ENCODE results near the gene ANKLE1. TPM values are rescaled to one million over a fixed set of nuclear protein-coding genes. Genes with fewer than 3 reads are reported as not detected.
"Not testable (repeated sequence)": the region's sequence is repeated elsewhere in the genome, so short reads cannot be mapped to it uniquely, and the experiment has no call there.

The ANKLE1 gene
- total RNA-seq, 1 experiment from 2014 or later: 16.5 TPM

DNA sequence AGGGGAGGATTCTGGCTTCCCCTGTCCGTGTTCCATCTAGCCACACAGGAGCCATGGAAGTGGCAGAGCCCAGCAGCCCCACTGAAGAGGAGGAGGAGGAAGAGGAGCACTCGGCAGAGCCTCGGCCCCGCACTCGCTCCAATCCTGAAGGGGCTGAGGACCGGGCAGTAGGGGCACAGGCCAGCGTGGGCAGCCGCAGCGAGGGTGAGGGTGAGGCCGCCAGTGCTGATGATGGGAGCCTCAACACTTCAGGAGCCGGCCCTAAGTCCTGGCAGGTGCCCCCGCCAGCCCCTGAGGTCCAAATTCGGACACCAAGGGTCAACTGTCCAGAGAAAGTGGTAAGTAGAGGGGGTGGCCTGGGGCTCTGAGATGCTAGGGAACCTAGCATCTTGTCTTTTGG is 12.9 kb upstream of the ANKLE1 start:
- H3K4me2 ChIP-seq (ENCODE audit: insufficient read depth, insufficient read length, low read length): no peak overlapping the region
- H3K9ac ChIP-seq (ENCODE audit: extremely low read depth, insufficient read length, low read length): no peak overlapping the region
- no CpG with 5 or more reads among the region's 13 CpGs for WGBS (ENCODE audit: extremely low coverage, insufficient read length, low lambda C conversion rate)
- H3T11ph ChIP-seq (ENCODE audit: low read length): no peak overlapping the region
- no peak overlapping the region for H2BK120ac ChIP-seq (ENCODE audit: low read depth, low read length, poor library complexity, severe bottlenecking)
- H3K79me1 ChIP-seq (ENCODE audit: insufficient read depth, low read depth, low read length, poor library complexity, severe bottlenecking): peaks cover 10% of the 10 kb centered on the region
- H4K5ac ChIP-seq (ENCODE audit: insufficient read length, low read depth, low read length): no peak overlapping the region
- no peak overlapping the region for H3K18ac ChIP-seq (ENCODE audit: insufficient read length, low read depth, low read length)
- H3K4me1 ChIP-seq (ENCODE audit: insufficient read depth, low read length): peaks cover 4% of the 10 kb centered on the region; the same call in 1 of the 2 replicates
- no peak overlapping the region for H2AFZ ChIP-seq (ENCODE audit: low read length)
- no peaks in the 10 kb centered on the region; the same call in 1 of the 2 replicates for H3K27me3 Mint-ChIP-seq (ENCODE audit: low read depth)
- H3K14ac ChIP-seq (ENCODE audit: insufficient read depth, low read length): no peak overlapping the region
- no peak overlapping the region for H2BK20ac ChIP-seq (ENCODE audit: low read depth, low read length, poor library complexity, severe bottlenecking)
- H3K27me3 ChIP-seq (ENCODE audit: insufficient read depth, low read length): no peaks in the 10 kb centered on the region
- H4K20me1 ChIP-seq (ENCODE audit: control insufficient read depth, insufficient read depth, insufficient read length): no peaks in the 10 kb centered on the region
- no peak for DNase-seq
- H2AK5ac ChIP-seq (ENCODE audit: insufficient read length, low read length): no peak overlapping the region
- peaks cover 11 to 33% (median 31%) of the 10 kb centered on the region in 3 experiments for H3K36me3 Mint-ChIP-seq (ENCODE audit: insufficient read depth in 1 of 3, low read depth in 3 of 3)
- no peak overlapping the region for H3K56ac ChIP-seq (ENCODE audit: insufficient read length, low read depth, low read length)
- peaks cover 15 to 19% of the 10 kb centered on the region in 2 experiments for H3K4me1 Mint-ChIP-seq
- peak overlapping the region; percentile 94 to 96 for H3K4me3 Mint-ChIP-seq
- H3K27ac ChIP-seq (ENCODE audit: insufficient read length, low read depth, low read length): no peak overlapping the region
- no peak overlapping the region for H3K4ac ChIP-seq (ENCODE audit: low read depth, low read length)
- no peak overlapping the region for H4K91ac ChIP-seq (ENCODE audit: insufficient read length, low read depth, low read length)
- TF ChIP-seq, protein P1, sequence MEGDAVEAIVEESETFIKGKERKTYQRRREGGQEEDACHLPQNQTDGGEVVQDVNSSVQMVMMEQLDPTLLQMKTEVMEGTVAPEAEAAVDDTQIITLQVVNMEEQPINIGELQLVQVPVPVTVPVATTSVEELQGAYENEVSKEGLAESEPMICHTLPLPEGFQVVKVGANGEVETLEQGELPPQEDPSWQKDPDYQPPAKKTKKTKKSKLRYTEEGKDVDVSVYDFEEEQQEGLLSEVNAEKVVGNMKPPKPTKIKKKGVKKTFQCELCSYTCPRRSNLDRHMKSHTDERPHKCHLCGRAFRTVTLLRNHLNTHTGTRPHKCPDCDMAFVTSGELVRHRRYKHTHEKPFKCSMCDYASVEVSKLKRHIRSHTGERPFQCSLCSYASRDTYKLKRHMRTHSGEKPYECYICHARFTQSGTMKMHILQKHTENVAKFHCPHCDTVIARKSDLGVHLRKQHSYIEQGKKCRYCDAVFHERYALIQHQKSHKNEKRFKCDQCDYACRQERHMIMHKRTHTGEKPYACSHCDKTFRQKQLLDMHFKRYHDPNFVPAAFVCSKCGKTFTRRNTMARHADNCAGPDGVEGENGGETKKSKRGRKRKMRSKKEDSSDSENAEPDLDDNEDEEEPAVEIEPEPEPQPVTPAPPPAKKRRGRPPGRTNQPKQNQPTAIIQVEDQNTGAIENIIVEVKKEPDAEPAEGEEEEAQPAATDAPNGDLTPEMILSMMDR (conservative IDR thresholded peaks at IDR 0.05): no peak
- H3K79me2 ChIP-seq (ENCODE audit: insufficient read depth, low read length): no peaks in the 10 kb centered on the region
- no peaks in the 10 kb centered on the region; a peak in 1 of 5 replicates for H3K9me3 Mint-ChIP-seq
- no peak overlapping the region for H3K23ac ChIP-seq (ENCODE audit: insufficient read length, low read depth, low read length)
- no peak overlapping the region for H2BK15ac ChIP-seq (ENCODE audit: low read depth, low read length)
- peaks cover 5% of the 10 kb centered on the region for H3K23me2 ChIP-seq (ENCODE audit: insufficient read length, low read depth, low read length, poor library complexity, severe bottlenecking)
- H4K8ac ChIP-seq (replicated peaks; ENCODE audit: insufficient read length, low read depth, low read length): no peak overlapping the region
- no peak overlapping the region for H2BK12ac ChIP-seq (ENCODE audit: insufficient read length, low read depth, low read length)
- H2BK5ac ChIP-seq (ENCODE audit: insufficient read length, low read length): no peak overlapping the region
- no peak overlapping the region for H3K27ac Mint-ChIP-seq
- H3K9me3 ChIP-seq (ENCODE audit: control insufficient read depth, low read depth, low read length): no peaks in the 10 kb centered on the region

DNA sequence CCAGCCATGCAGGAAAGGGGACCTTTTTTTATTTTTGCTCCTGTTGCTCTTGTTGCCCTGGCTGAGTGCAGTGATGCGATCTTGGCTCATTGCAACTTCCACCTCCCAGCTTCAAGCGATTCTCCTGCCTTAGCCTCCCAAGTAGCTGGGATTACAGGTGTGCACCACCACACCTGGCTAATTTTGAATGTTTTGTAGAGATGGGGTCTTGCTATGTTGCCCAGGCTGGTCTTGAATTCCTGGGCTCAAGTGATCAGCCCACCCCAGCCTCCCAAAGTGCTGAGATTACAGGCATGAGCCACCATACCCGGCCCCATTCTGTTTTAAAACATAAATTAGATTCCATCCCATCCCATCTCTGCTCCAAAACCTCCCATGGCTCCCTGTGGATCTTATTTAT is 6.8 kb upstream of the ANKLE1 start:
- H2BK5ac ChIP-seq (ENCODE audit: insufficient read length, low read length); H3K9ac ChIP-seq (ENCODE audit: extremely low read depth, insufficient read length, low read length); H3K27ac Mint-ChIP-seq; H3K4me1 ChIP-seq (ENCODE audit: insufficient read depth, low read length); H4K20me1 ChIP-seq (ENCODE audit: control insufficient read depth, insufficient read depth, insufficient read length); H3K23ac ChIP-seq (ENCODE audit: insufficient read length, low read depth, low read length); H3K79me2 ChIP-seq (ENCODE audit: insufficient read depth, low read length); H3K14ac ChIP-seq (ENCODE audit: insufficient read depth, low read length); H2AK5ac ChIP-seq (ENCODE audit: insufficient read length, low read length); H2BK15ac ChIP-seq (ENCODE audit: low read depth, low read length); H3K9me3 Mint-ChIP-seq; H3K27me3 Mint-ChIP-seq (ENCODE audit: low read depth); H3K9me3 ChIP-seq (ENCODE audit: control insufficient read depth, low read depth, low read length); H2BK12ac ChIP-seq (ENCODE audit: insufficient read length, low read depth, low read length); H3K18ac ChIP-seq (ENCODE audit: insufficient read length, low read depth, low read length); H3K4me1 Mint-ChIP-seq; H3K4ac ChIP-seq (ENCODE audit: low read depth, low read length); H4K5ac ChIP-seq (ENCODE audit: insufficient read length, low read depth, low read length); H2AFZ ChIP-seq (ENCODE audit: low read length); H3K56ac ChIP-seq (ENCODE audit: insufficient read length, low read depth, low read length); H2BK120ac ChIP-seq (ENCODE audit: low read depth, low read length, poor library complexity, severe bottlenecking); H3K27me3 ChIP-seq (ENCODE audit: insufficient read depth, low read length); H3K23me2 ChIP-seq (ENCODE audit: insufficient read length, low read depth, low read length, poor library complexity, severe bottlenecking); H2BK20ac ChIP-seq (ENCODE audit: low read depth, low read length, poor library complexity, severe bottlenecking); H3K27ac ChIP-seq (ENCODE audit: insufficient read length, low read depth, low read length); H3K4me2 ChIP-seq (ENCODE audit: insufficient read depth, insufficient read length, low read length); H3K4me3 Mint-ChIP-seq; H3K79me1 ChIP-seq (ENCODE audit: insufficient read depth, low read depth, low read length, poor library complexity, severe bottlenecking); DNase-seq; H3T11ph ChIP-seq (ENCODE audit: low read length); H4K8ac ChIP-seq (replicated peaks; ENCODE audit: insufficient read length, low read depth, low read length); H4K91ac ChIP-seq (ENCODE audit: insufficient read length, low read depth, low read length): not testable (repeated sequence)
- peaks cover 42 to 73% (median 72%) of the 10 kb centered on the region in 3 experiments; a peak in 6 of 7 replicates for H3K36me3 Mint-ChIP-seq (ENCODE audit: insufficient read depth in 1 of 3, low read depth in 3 of 3)
- no CpG with 5 or more reads among the region's 3 CpGs for WGBS (ENCODE audit: extremely low coverage, insufficient read length, low lambda C conversion rate)

Measured in H9 (cell line).